IPS-18c (cell line): Measurements from ENCODE around the gene FAM217A.
"Not testable (repeated sequence)": the region's sequence is repeated elsewhere in the genome, so short reads cannot be mapped to it uniquely, and the experiment has no call there.

ENCODE experiments used
- H3K4me3 ChIP-seq: 2 replicates; pipeline ENCODE4 v1.7.0; 2013; ENCODE audit warnings: low read depth, mild to moderate bottlenecking, low read length, moderate library complexity; ENCODE audit not compliant: insufficient read depth
- H3K9me3 ChIP-seq: one replicate; pipeline ENCODE4 v1.6.1; 2013; ENCODE audit warnings: mild to moderate bottlenecking, low read length, moderate library complexity; ENCODE audit not compliant: control insufficient read depth, insufficient read depth

FAM217A gene

DNA sequence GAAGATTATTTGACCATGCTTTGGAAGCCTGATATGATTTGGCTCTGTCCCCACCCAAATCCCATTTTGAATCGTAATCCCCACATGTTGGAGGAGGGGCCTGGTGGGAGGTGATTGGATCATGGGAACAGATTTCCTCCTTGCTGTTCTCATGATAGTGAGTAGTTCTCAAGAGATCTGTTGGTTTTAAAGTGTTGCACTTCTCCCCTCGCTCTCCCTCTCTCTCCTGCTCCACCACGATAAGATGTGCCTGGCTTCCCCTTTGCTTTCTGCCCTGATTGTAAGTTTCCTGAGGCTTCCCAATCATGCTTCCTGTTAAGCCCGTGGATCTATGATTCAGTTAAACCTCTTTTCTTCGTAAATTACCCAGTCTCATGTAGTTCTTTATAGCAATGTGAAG is 21.7 kb upstream of the FAM217A start:
- Histone ChIP-seq H3K9me3 (no peaks in the 10 kb centered on the region), H3K4me3 (no peak overlapping the region)

DNA sequence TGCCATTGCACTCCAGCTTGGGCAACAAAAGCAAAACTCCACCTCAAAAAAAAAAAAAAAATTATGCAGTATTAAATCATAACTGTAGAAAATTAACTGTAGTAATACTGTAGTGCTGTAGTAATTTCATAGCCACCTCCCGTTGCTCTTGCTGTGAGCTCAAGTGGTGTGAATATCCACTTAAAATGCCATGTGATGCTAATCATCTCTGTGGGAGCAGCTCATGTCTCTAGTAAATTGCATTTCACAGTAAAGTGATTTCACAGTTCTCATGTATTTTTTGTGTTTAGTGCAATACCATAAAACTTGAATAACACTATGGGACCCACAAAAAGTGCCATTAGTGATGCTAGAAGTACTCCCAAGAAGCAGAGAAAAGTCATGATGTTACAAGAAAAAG is 14.4 kb upstream of the FAM217A start:
- Histone ChIP-seq H3K9me3 (no peaks in the 10 kb centered on the region), H3K4me3 (no peak overlapping the region)

DNA sequence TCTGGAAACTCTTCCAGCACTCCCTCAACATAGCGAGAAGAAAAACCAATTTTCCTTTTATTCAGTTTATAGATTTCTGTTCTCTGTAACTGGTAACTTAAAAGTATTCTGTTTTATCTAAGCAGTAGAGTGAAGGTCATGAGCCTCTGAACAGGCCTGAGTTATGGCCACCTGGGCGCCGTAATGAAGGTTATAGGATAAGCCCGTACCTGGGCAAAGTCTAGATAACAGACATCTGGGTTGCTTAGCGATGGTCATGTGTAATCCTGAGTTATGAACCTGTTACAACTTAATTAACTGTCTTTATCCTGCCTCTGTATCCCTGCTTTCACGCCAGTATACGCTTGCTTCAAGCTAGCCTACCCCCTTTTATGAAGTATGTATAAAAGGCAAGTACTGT is 13.0 kb upstream of the FAM217A start:
- no peaks in the 10 kb centered on the region for H3K9me3 ChIP-seq
- H3K4me3 ChIP-seq = no peak overlapping the region

DNA sequence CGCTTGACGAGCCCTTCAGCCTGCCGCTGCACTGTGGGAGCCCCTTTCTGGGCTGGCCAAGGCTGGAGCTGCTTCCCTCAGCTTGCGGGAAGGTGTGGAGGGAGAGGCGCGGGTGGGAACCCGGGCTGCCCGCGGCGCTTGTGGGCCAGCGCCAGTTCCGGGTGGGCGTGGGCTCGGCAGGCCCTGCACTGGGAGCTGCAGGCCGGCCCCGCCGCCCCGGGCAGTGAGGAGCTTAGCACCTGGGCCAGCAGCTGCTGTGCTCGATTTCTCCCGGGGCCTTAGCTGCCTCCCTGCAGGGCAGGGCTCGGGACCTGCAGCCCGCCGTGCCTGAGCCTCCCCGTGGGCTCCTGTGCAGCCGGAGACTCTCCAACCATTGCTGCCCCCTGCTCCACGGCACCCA is 11.1 kb upstream of the FAM217A start:
- not testable (repeated sequence) for H3K9me3 ChIP-seq, H3K4me3 ChIP-seq

DNA sequence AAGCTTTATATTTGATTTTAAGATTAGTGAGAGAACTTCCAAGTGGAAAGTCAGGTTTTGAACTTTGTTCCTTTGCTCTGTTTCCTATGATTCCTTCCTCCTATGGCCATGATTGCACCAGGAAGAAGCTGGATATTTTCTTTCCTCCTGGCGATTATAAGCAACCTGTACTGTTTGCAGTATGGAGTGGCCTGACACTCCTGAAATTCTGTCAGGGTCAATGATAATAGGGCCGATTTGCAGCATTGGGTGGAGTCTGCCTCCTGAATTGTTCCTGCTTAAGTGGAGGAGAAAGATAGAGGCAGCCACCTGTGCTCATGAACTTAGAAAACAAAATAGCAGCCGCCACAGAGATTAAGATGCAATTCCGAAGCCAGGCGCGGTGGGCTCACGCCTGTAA is 9.8 kb upstream of the FAM217A start:
- Histone ChIP-seq H3K9me3 (no peaks in the 10 kb centered on the region), H3K4me3 (no peak overlapping the region)

DNA sequence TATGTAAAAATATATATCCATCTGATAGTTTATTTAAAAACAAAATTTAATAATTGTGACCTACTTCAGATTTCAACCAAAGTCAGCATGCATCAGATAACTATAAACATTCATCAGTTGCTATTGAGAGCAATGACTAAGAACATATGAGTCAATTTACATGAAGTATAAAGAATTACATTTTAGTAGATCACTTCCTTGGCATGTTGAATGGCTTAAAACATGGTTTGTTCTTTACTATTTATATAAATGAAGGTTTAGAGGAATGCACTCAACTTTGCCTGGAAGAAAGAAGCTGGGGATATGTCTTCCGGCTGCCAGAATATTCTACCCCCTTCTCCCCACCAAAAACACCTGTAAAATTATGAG is 6.4 kb upstream of the FAM217A start:
- Histone ChIP-seq H3K4me3 (no peak overlapping the region), H3K9me3 (no peaks in the 10 kb centered on the region)

DNA sequence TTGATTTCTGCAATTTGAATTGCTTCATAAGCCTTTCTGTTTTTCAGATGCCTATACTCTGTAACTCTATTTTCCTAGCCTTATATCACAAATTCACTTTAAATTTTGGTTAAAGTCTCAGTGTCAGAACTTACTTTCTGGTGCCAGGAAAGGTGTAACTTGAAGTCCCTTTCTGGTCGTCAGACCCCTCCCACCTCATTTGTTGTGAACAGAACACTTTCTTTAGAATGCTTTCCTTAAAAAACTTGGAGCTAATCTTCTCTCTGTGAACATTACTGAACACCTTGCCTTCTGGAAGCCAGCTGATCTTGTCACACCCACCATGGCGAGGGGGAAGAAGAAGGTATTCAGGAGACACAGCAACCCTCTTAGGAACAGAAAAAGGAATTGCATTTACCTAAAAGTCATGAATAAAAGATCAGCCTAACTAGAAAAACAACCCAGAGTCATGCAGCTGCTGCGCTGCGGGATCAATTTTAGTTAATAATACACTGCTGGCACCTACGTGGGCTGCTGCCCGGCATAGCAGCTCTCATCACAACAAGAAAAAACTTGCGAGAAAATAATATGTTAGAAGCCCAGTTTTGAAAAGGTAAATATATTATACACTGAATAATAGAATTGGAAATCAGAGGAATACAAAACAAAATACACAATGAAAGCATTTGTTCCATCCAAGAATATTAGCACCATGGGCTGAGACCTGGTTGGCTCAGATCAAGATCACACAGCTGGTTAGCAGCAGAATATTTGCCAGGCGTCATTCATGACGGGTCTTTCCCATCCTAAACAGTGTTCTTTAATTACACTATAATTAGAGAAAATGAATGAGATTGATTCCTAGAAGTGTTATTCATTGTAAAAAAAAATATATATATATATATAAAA is 5.8 kb upstream of the FAM217A start:
- H3K4me3 ChIP-seq = no peak overlapping the region
- no peaks in the 10 kb centered on the region for H3K9me3 ChIP-seq

DNA sequence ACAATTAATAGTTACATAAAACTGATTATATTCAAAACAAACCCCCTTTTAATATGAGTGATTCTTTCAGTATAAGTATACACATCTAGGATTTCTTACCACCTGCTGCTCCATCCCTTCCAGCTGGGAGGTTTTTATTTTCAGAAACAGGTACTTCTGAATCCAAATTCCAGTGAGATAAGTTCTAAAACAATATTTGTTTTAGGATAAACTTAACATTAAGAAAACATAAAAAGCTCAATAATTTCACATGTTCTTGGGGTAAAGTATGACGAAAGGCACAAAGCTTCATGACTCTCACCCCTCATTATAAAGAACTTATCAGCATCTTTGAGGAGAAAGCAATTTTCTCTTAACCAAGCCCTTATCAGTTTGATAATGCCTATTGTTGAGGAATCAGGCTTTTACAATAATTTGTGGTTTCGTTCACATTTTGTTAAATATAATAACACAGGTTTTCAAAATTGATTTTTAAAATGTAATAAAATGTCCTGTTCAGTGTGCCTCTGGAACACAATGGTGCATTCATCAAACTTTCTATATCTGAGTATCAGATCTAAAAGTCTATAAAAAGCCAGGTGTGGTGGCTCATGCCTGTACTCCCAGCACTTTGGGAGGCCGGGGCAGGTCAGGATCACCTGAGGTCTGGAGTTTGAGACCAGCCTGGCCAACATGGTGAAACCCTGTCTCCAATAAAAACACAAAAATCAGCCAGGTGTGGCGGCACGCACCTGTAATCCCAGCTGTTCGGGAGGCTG is 4.3 kb downstream of the FAM217A start:
- no peaks in the 10 kb centered on the region for H3K9me3 ChIP-seq
- no peak overlapping the region for H3K4me3 ChIP-seq

DNA sequence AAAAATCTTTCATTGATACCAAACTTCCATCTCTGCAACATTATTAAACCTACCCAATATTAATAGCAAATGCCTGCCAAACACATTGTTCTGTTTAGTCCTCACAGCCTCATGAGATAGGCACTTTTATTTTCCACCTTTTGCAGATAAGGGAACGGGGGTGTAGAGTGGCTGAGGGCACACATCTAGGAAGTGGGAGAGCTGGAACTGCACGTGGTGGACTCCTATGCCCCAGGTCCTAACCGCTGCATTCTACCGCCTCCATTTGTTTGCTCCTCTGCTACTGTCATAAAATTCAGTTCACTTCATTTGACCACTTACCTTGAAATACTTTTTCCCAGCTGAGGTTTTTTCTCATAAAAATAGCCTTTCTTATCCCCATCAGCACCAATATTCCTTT is 7.6 kb downstream of the FAM217A start:
- H3K4me3 ChIP-seq = no peak overlapping the region
- no peaks in the 10 kb centered on the region for H3K9me3 ChIP-seq

DNA sequence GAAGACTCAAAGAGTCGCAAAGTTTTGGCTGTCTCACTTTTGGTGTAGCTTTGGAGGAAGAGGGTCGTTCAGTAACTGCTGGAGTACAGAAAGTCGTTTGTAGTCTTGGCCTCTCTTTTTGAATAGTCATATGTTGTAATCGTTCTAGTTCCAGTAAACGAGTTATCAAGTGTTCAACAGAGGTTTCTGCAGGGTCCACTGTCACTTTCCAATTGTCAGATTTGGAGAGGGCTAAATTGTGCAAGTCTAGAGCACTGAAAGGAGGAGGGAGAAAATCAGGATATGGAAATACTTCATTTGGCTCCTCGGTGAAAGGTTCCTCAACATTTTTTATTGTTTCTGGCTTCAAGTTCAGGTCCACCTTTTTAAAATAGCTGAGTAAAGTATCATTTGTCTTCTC is 9.7 kb downstream of the FAM217A start:
- Histone ChIP-seq H3K9me3 (no peaks in the 10 kb centered on the region), H3K4me3 (no peak overlapping the region)

DNA sequence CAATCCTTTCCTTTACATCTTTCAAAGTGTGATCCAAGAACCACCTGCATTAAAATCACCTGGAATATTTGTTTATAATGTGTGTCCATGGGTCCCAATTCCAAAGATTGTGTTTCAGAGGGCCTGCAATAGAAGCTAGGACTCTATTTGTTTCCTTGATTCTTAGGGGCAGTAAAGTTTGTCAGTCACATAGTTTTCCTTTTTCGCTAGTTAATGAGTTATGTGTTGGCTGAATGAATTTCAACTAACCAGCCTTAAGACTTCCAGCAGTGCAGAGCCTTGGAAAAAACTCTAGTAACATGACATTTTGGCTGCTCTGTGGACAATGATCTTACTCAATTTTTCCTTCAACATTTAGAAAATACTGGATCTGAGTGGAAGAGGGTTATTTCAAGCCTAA is 11.3 kb downstream of the FAM217A start:
- no peaks in the 10 kb centered on the region for H3K9me3 ChIP-seq
- H3K4me3 ChIP-seq = no peak overlapping the region

DNA sequence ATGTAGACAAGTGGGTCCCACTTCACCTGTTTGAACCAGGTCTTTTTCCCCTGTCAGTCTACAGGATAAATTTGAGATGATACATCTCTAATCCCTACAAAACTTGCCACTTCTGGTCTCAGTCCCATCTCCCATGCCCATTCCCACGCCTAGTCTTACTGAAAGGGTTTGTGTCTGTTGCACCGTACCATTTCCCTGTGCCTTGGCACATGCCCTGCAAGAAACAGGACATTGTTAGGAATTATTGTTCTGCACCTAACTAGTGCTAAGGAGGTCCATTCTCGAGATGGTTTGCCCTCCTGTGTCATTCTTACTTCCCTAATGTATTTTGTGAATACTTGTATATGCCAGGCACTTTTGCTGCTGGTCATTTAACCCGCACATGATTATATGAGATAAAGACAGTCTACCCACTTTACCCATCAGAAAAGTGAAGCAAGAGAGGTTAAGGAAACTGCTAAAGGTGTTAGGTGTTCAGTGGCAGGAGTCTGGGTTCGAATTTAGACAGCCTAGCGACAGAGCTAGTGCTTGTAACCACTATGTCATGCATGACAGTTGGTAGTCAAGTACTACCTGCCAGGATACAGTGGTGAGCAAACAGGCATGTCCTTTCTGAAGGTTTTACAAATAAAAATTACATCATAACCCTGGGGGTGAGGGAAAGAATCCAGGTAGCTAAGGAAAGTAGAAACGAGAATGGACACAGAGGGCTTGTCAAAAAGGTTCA is 12.7 kb downstream of the FAM217A start:
- Histone ChIP-seq H3K4me3 (no peak overlapping the region), H3K9me3 (no peaks in the 10 kb centered on the region)

DNA sequence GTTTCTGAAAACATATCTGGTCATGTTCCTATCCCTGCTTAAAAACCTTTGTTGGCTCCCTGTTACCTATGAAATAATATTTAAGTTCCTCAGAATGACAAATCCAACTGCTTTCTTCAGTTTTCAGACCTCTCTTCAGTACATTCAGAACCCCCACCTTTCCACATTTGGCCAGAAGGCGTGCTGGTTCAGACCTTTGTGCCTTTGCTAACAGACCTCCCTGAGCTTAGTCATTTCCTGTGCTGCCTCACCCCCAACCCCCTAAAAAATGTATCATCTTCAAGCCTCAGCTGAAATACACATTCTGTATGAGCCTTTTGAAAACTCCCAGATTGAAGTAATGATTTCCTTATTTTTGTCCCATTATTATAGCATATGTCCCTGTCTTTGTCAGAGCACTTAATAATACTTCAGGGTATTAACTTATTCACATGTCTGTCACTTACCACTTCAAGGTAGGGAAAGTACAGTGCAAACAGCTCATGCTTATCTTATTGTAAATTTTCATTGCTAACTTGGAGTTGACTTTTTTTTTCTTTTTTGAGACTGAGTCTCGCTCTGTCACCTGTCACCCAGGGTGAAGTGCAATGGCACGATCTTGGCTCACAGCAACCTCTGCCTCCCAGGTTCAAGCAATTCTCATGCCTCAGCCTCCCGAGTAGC is 19.7 kb downstream of the FAM217A start:
- Histone ChIP-seq H3K4me3 (no peak overlapping the region), H3K9me3 (no peaks in the 10 kb centered on the region)

DNA sequence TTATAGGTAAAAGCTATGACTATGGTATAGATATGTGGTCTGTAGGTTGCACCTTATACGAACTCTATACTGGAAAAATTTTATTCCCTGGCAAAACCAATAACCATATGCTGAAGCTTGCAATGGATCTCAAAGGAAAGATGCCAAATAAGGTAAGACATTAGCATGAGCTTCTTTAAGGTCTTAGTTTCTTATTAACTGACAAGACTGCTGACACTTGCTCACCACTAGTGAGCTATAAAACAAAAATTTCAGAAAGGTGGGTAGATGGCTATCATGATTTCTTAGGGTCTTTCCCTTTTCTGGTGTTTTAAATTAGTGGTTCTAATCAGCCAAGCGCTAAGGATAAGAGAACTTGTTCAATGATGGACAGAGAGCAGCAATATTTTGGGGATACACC is 21.9 kb downstream of the FAM217A start:
- no peak overlapping the region for H3K4me3 ChIP-seq

DNA sequence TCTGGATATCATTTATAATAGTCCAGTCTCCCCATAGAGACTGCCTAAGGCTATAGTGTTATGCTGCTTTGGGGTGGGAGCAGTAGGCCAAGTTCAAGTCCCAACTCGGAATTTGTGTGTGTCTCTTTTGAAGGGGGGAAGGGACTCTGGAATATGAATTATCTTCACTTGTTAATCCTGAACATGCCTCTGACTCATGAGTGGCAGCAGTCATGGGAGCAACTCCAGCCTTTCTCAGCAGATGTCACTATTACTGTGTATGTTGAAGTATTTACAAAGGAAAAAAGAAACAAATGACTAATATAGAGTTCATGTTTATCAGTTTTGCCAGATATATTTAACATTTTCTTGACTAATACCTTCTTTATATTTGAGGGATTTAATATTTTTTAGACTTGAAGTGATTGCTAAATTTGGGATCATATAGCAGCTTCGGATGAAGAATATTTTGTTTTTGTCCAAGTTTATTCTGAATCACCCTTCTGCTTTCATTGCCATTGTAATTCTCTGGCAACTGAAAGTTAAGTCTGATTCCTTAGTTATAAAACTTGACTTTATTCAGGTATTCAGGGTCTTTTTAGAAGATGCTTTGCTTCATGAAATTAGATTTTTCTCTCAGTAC is 23.4 kb downstream of the FAM217A start:
- Histone ChIP-seq H3K9me3 (no peaks in the 10 kb centered on the region), H3K4me3 (no peak overlapping the region)

More for the DNA sequence above, 21.9 kb downstream of the FAM217A start:
- H3K9me3 ChIP-seq = no peaks in the 10 kb centered on the region

DNA sequence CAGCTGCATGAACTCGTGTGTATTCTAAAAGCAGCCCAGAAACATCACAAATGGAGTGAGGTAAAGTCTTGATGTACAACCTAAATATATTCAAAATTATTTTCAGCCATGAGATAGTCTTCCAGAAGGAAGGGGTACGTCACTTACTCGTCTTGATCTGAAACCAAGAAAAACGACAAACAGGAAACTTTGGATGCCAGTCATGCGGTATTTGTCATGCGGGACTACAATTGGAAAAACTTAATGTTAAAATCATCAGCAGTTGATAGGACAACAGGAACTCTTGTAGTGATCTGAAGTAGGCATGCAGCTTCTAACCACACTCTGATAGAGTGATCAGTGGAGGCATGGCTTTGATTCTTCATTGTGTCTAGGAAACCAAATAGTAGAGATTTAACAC is 29.7 kb downstream of the FAM217A start:
- no peak overlapping the region for H3K4me3 ChIP-seq
- no peaks in the 10 kb centered on the region for H3K9me3 ChIP-seq

DNA sequence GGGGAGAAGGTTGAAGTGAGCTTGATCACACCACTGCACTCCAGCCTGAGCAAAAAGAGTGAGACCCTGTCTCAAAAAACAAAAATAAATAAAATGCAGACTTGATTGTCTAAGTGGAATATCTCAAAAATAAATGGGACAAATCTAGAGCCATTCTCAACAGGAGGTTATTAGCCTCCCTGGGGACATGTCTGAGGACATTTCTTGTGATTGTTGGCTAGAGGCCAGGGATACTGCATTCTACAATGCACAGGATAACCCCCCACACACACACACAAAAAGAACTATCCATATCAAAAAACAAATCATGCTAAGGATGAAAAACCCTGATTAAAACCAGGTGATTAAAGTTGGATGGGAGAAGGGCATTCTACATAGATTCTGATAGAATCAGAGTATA is 37.5 kb downstream of the FAM217A start:
- no peaks in the 10 kb centered on the region for H3K9me3 ChIP-seq
- H3K4me3 ChIP-seq = no peak overlapping the region
